GM12878 (cell line): ENCODE measurements around the gene PFKM. TPM values are rescaled to one million over a fixed set of nuclear protein-coding genes. Genes with fewer than 3 reads are reported as not detected.

Experiments used
- ATAC-seq: fragments of 200-7000 bp; cut with Tn5 transposase; 3 replicates; pipeline ENCODE4 v1.9.1; 2020; ENCODE audit warnings: mild to moderate bottlenecking, moderate library complexity
- BruUV-seq: library from RNA; stranded (reverse); fragments of 400-500 nt; replicated peaks from 2 replicates; lab custom pipeline; 2021; lab: Mats Ljungman, UMichigan
- CTCF ChIA-PET: fragments of 300-600 bp; sonication (Branson Sonifier 250); formaldehyde crosslinking; extraction: SDS; loops from one replicate; lab custom pipeline; 2021; ENCODE audit warnings: inconsistent platforms; lab: Yijun Ruan, JAX
- POLR2A ChIA-PET: fragments of 350-600 bp; formaldehyde crosslinking; extraction: SDS; loops from one replicate; lab custom pipeline; 2021; ENCODE audit warnings: inconsistent platforms; lab: Charles Lee
- RAD21 ChIA-PET: fragments of 300-600 bp; sonication (Branson Sonifier 250); formaldehyde crosslinking; loops from one replicate; lab custom pipeline; 2023; ENCODE audit warnings: antibody characterized with exemption; ENCODE audit not compliant: unreplicated experiment; lab: Charles Lee
- SMC1A ChIA-PET: fragments of 300-600 bp; sonication (Branson Sonifier 250); formaldehyde crosslinking; loops from one replicate; lab custom pipeline; 2023; ENCODE audit not compliant: unreplicated experiment, uncharacterized antibody; lab: Charles Lee
- DNase-seq: peaks from one replicate; pipeline ENCODE4 v3.0.0-alpha.2; 2011; ENCODE audit warnings: low read depth, low spot score
- FAIRE-seq: peaks from 3 replicates; lab custom pipeline; 2011; peaks lifted over from hg19 to GRCh38; lab: Jason Lieb, UNC
- H2AFZ ChIP-seq: 2 replicates; pipeline ENCODE4 v1.6.0; 2011; ENCODE audit warnings: low read depth, low read length, control low read depth; ENCODE audit not compliant: control insufficient read depth
- H3K27ac ChIP-seq: 2 replicates; pipeline ENCODE4 v1.5.1; 2011; ENCODE audit warnings: control low read depth; ENCODE audit not compliant: control insufficient read depth, insufficient read depth
- H3K27me3 ChIP-seq, 2 experiments: replicated peaks in 1 of 2; 2 replicates each; pipeline versions ENCODE4 v1.6.0 to v1.6.1; 2011; ENCODE audit warnings: low read length in 1 of 2; ENCODE audit not compliant: control insufficient read depth in 2 of 2, insufficient read depth in 2 of 2
- H3K36me3 ChIP-seq, 2 experiments: 2 replicates each; pipeline ENCODE4 v1.5.1; 2011; ENCODE audit warnings: low read length in 1 of 2; ENCODE audit not compliant: control insufficient read depth in 2 of 2, insufficient read depth in 2 of 2
- H3K4me1 ChIP-seq: 2 replicates; pipeline ENCODE4 v1.6.1; 2011; ENCODE audit warnings: mild to moderate bottlenecking, low read length, moderate library complexity, mixed read lengths; ENCODE audit not compliant: control insufficient read depth, insufficient read depth
- H3K4me2 ChIP-seq: 2 replicates; pipeline ENCODE4 v1.6.0; 2011; ENCODE audit warnings: control low read depth; ENCODE audit not compliant: control insufficient read depth, insufficient read depth
- H3K4me3 ChIP-seq: fragments of 200-600 bp; sonication (generic); 2 replicates; pipeline ENCODE4 v1.5.1; 2016
- H3K79me2 ChIP-seq: 2 replicates; pipeline ENCODE4 v1.6.0; 2011; ENCODE audit warnings: low read length; ENCODE audit not compliant: control insufficient read depth, insufficient read depth
- H3K9ac ChIP-seq: 2 replicates; pipeline ENCODE4 v1.8.0; 2011; ENCODE audit warnings: low read length, control low read depth, mixed read lengths; ENCODE audit not compliant: control insufficient read depth, insufficient read depth
- H3K9me3 ChIP-seq: replicated peaks from 3 replicates; pipeline ENCODE4 v1.5.1; 2011; ENCODE audit warnings: mild to moderate bottlenecking, low read length; ENCODE audit not compliant: control insufficient read depth, insufficient read depth
- H4K20me1 ChIP-seq: 2 replicates; pipeline ENCODE4 v1.6.0; 2011; ENCODE audit not compliant: control insufficient read depth, insufficient read depth
- ATF7 ChIP-seq: fragments of 450-650 bp; IDR thresholded peaks from 2 replicates; pipeline ENCODE4 v1.6.1; 2016; ENCODE audit warnings: low read depth, mild to moderate bottlenecking
- CHD2 ChIP-seq: IDR thresholded peaks from 2 replicates; pipeline ENCODE4 v1.6.1; 2011; ENCODE audit warnings: low read depth, low read length, improper control_type of control experiment, borderline replicate concordance
- ESRRA ChIP-seq: IDR thresholded peaks from 2 replicates; pipeline ENCODE4 v1.6.1; 2012; ENCODE audit warnings: mild to moderate bottlenecking, low read length, improper control_type of control experiment
- FOXK2 ChIP-seq: fragments of 450-650 bp; IDR thresholded peaks from 2 replicates; pipeline ENCODE4 v1.6.1; 2017; ENCODE audit warnings: mild to moderate bottlenecking, moderate library complexity
- IKZF2 ChIP-seq, 2 experiments: fragments of 450-650 bp; IDR thresholded peaks; 2 replicates each; pipeline ENCODE4 v1.6.1; 2017; ENCODE audit warnings: mild to moderate bottlenecking in 2 of 2, moderate library complexity in 2 of 2
- KAT2A ChIP-seq: conservative IDR thresholded peaks from 2 replicates; pipeline ENCODE4 v1.6.1; 2011; ENCODE audit warnings: low read depth, low read length; ENCODE audit not compliant: control insufficient read depth
- KDM1A ChIP-seq: fragments of 200-600 bp; sonication (generic); IDR thresholded peaks from 2 replicates; pipeline ENCODE4 v1.6.1; 2016; ENCODE audit warnings: borderline replicate concordance
- KLF5 ChIP-seq: fragments of 450-650 bp; IDR thresholded peaks from 2 replicates; pipeline ENCODE4 v1.6.1; 2014; ENCODE audit warnings: mild to moderate bottlenecking; ENCODE audit not compliant: partially characterized antibody
- NFYA ChIP-seq: IDR thresholded peaks from 2 replicates; pipeline ENCODE4 v1.6.1; 2011; ENCODE audit warnings: low read depth, mild to moderate bottlenecking, low read length, improper control_type of control experiment, borderline replicate concordance
- NRF1 ChIP-seq: conservative IDR thresholded peaks from 2 replicates; pipeline ENCODE4 v1.6.1; 2011; ENCODE audit warnings: mild to moderate bottlenecking, low read depth, low read length, improper control_type of control experiment
- PKNOX1 ChIP-seq: fragments of 450-650 bp; IDR thresholded peaks from 2 replicates; pipeline ENCODE4 v1.6.1; 2016; ENCODE audit warnings: mild to moderate bottlenecking
- POLR2A ChIP-seq: IDR thresholded peaks from 2 replicates; pipeline ENCODE4 v1.6.1; 2011; ENCODE audit warnings: low read depth, mild to moderate bottlenecking, low read length
- RCOR1 ChIP-seq: conservative IDR thresholded peaks from 2 replicates; pipeline ENCODE4 v1.6.1; 2012; ENCODE audit warnings: low read depth, low read length, improper control_type of control experiment
- SMAD1 ChIP-seq: fragments of 450-650 bp; IDR thresholded peaks from 2 replicates; pipeline ENCODE4 v1.6.1; 2018; ENCODE audit warnings: mild to moderate bottlenecking, low read depth; ENCODE audit not compliant: partially characterized antibody
- STAT3 ChIP-seq: IDR thresholded peaks from 2 replicates; pipeline ENCODE4 v1.6.1; 2011; ENCODE audit warnings: low read depth, low read length, improper control_type of control experiment
- TBL1XR1 ChIP-seq: IDR thresholded peaks from 2 replicates; pipeline ENCODE4 v1.6.1; 2012; ENCODE audit warnings: low read depth, low read length, improper control_type of control experiment
- TCF3 ChIP-seq: IDR thresholded peaks from 2 replicates; pipeline ENCODE4 v1.6.1; 2012; ENCODE audit warnings: low read depth, mild to moderate bottlenecking, low read length, borderline replicate concordance; ENCODE audit not compliant: insufficient read depth
- ZNF24 ChIP-seq: fragments of 450-650 bp; IDR thresholded peaks from 2 replicates; pipeline ENCODE4 v1.6.1; 2017; ENCODE audit warnings: antibody characterized with exemption, mild to moderate bottlenecking
- ZZZ3 ChIP-seq: IDR thresholded peaks from 2 replicates; pipeline ENCODE4 v1.6.1; 2011; ENCODE audit warnings: low read depth; ENCODE audit not compliant: control insufficient read depth, insufficient read length
- WGBS: methylation state at CpG from one replicate; pipeline ENCODE4 v1.1.6; 2016; ENCODE audit warnings: low lambda C conversion rate; ENCODE audit not compliant: insufficient replicate concordance, insufficient coverage; ENCODE audit errors: missing lambda C conversion rate; 5-methylcytosine and 5-hydroxymethylcytosine counted together
- in situ Hi-C: fragments of 300-500 bp; cut with MboI; formaldehyde crosslinking; loops from 9 replicates; pipeline ENCODE4 v1.14.3; 2018; ENCODE audit warnings: mixed read lengths
- intact Hi-C: fragments of 100-400 bp; cut with micrococcal nuclease; formaldehyde crosslinking; loops from one replicate; pipeline ENCODE4 v1.14.2; 2022; ENCODE audit not compliant: unreplicated experiment
- polyA plus RNA-seq, 11 experiments: library from polyadenylated mRNA; depleted of rRNA in 4 of 11; unstranded in 6 of 11; stranded (reverse) in 5 of 11; fragments of >200 nt; fragmentation: Nextera tagmentation in 4 of 11; fragmentation: Illumina TruSeq in 1 of 11; extraction: Ambion mirVana in 4 of 11; extraction: Trizol in 1 of 11; gene quantifications; 1 replicate in 1 of 11; 2 replicates in 10 of 11; pipeline versions ENCODE4 v1.2.1 to v1.2.3, GENCODE V29; 2011 to 2016; ENCODE audit warnings: inconsistent platforms in 2 of 11, missing spikeins in 2 of 11, low read depth in 1 of 11
- total RNA-seq, 4 experiments: library from RNA; depleted of rRNA in 3 of 4; stranded (reverse); fragments of >200 nt in 3 of 4; fragmentation: Illumina TruSeq in 1 of 4; extraction: Trizol in 1 of 4; gene quantifications; 2 replicates each; pipeline versions ENCODE4 v1.2.1 to v1.2.3, GENCODE V29; 2013 to 2021

PFKM gene
- total and polyA plus RNA-seq, 10 of the 15 experiments (the other 5 are each of a cell fraction or from before 2014, with no cell fraction given) = 27.6 to 80.0 (median 55.8) TPM

DNA sequence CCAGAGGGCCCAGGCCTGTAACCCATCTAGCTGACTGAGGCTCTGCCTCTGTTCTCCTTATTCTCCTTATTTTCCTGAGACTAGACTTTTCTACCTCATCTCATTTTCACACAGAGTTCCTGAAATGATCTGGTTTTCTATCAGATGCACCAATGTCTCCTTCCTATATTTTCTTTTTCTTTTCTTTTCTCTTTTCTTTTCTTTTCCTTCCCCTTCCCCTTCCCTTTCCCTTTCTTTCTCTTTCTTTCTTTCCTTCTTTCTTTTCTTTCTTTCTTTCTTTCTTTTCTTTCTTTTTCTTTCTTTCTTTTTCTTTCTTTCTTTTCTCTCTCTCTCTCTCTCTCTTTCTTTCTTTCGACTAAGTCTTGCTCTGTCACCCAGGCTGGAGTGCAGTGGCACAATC, 61.3 kb downstream of the PFKM start:
- Histone ChIP-seq H4K20me1 (no peaks in the 10 kb centered on the region), H2AFZ (no peak overlapping the region), H3K9ac (no peak overlapping the region), H3K79me2 (no peaks in the 10 kb centered on the region), H3K4me1 (peaks cover 5% of the 10 kb centered on the region), H3K9me3 (no peaks in the 10 kb centered on the region; the same call in 2 of the 3 replicates), H3K27ac (no peak overlapping the region), H3K4me3 (no peak overlapping the region), H3K4me2 (no peak overlapping the region), H3K36me3 (no peaks in the 10 kb centered on the region), H3K27me3 (peaks cover 6 to 7% of the 10 kb centered on the region in 2 experiments)
- CTCF ChIA-PET = interaction anchor here (1.8 kb wide), 1 partner anchor 9 kb away, joined by 10 read pairs; no protein-coding TSS in a partner anchor
- intact Hi-C loops (no loop called here), in situ Hi-C loops (no loop called here)
- no peak for DNase-seq
- no TSS peak for BruUV-seq
- RAD21 ChIA-PET = no interaction called here
- SMC1A ChIA-PET = interaction anchor here (1.1 kb wide), 1 partner anchor 9 kb away, joined by 4 read pairs; no protein-coding TSS in a partner anchor
- WGBS = 0% methylated on average over 1 of the region's 1 CpG
- TF ChIP-seq ZNF24 = no peak
- TF ChIP-seq IKZF2 (IDR thresholded peaks at IDR 0.05) = no peak
- TF ChIP-seq RCOR1 = no peak
- TF ChIP-seq POLR2A = no peak
- no peak for TF ChIP-seq SMAD1
- no peak for TF ChIP-seq KAT2A
- TF ChIP-seq ZZZ3 = no peak
- TF ChIP-seq CHD2 = no peak
- TF ChIP-seq FOXK2 = no peak
- no peak for TF ChIP-seq PKNOX1
- TF ChIP-seq ESRRA = no peak
- no peak for TF ChIP-seq TCF3
- no peak for TF ChIP-seq TBL1XR1
- TF ChIP-seq STAT3 = no peak
- TF ChIP-seq KDM1A = no peak
- TF ChIP-seq NFYA = no peak
- TF ChIP-seq NRF1 = no peak
- TF ChIP-seq KLF5 = no peak
- TF ChIP-seq ATF7 = no peak
- no peak for FAIRE-seq
- POLR2A ChIA-PET = no interaction called here
- ATAC-seq = no peak
